Choroid plexus epithelial cell (primary cell): ENCODE results near the gene TCHHL1.

Experiments used
- DNase-seq: peaks from one replicate; pipeline ENCODE4 v3.0.0-alpha.2; 2010; ENCODE audit warnings: low read depth
- H3K4me3 ChIP-seq: 2 replicates; pipeline ENCODE4 v1.5.1; 2011; ENCODE audit warnings: low read depth, mild to moderate bottlenecking, control low read depth, low read length, moderate library complexity
- TF ChIP-seq, protein P1 (sequence below): conservative IDR thresholded peaks from 2 replicates; pipeline ENCODE4 v1.5.1; 2011; ENCODE audit warnings: low read depth, mild to moderate bottlenecking, control low read depth, inconsistent platforms, low read length, moderate library complexity

Gene TCHHL1

DNA sequence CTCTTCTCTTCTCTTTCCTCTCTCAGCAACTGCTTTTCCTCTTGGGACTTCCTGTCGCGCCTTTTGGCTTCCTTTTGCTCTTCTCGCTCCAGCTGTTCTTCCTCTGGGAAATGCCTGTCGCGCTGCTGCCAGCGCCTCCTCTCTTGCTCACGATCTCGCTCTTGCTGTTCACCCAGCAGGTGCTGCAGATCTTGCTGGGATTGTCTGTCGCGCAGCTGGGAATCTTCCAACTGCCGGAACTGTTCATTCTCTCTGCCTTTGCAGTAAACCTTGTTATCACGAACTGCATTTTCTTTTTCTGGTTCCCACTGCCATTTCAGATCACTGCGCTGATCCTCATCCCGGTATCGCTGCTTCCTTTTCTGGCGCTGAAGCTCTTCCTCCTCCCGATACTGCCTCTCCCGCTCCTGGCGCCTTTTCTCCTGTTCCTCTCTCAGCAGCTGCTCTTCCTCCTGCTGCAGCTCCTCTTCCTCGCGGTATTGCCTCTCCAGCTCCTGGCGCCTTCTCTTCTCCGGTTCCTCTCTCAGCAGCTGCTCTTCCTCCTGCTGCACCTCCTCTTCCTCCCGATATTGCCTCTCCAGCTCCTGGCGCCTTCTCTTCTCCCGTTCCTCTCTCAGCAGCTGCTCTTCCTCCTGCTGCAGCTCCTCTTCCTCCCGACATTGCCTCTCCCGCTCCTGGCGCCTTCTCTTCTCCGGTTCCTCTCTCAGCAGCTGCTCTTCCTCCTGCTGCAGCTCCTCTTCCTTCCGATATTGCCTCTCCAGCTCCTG is 20.6 kb upstream of the TCHHL1 start:
- H3K4me3 ChIP-seq = no peak overlapping the region
- TF ChIP-seq, protein P1, sequence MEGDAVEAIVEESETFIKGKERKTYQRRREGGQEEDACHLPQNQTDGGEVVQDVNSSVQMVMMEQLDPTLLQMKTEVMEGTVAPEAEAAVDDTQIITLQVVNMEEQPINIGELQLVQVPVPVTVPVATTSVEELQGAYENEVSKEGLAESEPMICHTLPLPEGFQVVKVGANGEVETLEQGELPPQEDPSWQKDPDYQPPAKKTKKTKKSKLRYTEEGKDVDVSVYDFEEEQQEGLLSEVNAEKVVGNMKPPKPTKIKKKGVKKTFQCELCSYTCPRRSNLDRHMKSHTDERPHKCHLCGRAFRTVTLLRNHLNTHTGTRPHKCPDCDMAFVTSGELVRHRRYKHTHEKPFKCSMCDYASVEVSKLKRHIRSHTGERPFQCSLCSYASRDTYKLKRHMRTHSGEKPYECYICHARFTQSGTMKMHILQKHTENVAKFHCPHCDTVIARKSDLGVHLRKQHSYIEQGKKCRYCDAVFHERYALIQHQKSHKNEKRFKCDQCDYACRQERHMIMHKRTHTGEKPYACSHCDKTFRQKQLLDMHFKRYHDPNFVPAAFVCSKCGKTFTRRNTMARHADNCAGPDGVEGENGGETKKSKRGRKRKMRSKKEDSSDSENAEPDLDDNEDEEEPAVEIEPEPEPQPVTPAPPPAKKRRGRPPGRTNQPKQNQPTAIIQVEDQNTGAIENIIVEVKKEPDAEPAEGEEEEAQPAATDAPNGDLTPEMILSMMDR = no peak
- no peak for DNase-seq

DNA sequence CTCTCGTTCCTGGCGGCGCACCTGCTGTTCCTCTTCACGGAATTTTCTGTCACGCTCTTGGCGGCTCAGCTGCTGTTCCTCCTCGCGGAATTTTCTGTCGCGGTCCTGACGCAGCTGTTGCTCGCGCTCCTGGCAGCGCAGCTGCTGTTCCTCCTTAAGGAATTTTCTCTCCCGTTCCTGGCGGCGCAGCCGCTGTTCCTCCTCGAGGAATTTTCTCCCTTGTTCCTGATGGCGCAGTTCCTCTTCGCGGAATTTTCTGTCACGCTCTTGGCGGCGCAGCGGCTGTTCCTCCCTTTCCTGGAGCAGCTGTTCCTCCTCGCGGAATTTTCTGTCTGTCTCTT is 20.0 kb upstream of the TCHHL1 start:
- DNase-seq = no peak
- TF ChIP-seq, protein P1 = no peak
- H3K4me3 ChIP-seq = no peak overlapping the region

DNA sequence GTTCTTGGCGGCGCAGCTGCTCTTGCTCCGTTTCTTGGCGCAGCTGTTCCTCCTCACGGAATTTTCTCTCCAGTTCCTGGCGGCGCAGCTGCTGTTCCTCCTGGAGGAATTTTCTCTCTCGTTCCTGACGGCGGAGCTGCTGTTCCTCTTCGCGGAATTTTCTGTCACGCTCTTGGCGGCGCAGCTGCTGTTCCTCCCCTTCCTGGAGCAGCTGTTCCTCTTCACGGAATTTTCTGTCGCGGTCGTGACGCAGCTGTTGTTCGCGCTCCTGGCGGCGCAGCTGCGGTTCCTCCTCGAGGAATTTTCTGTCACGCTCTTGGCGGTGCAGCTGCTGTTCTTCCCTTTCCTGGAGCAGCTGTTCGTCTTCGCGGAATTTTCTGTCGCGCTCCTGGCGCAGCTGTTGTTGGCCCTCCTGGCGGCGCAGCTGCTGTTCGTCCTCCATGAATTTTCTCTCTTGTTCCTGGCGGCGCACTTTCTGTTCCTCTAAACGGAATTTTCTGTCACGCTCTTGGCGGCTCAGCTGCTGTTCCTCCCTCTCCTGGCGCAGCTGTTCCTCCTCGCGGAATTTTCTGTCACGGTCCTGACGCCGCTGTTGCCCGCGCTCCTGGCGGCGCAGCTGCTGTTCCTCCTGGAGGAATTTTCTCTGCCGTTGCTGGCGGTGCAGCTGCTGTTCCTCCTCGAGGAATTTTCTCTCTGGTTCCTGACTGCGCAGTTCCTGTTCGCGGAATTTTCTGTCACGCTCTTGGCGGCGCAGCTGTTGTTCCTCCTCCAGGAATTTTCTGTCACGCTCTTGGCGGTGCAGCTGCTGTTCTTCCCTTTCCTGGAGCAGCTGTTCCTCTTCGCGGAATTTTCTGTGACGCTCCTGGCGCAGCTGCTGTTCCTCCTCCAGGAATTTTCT is 19.4 kb upstream of the TCHHL1 start:
- peak; percentile 2 for DNase-seq
- TF ChIP-seq, protein P1 = no peak
- no peak overlapping the region for H3K4me3 ChIP-seq

DNA sequence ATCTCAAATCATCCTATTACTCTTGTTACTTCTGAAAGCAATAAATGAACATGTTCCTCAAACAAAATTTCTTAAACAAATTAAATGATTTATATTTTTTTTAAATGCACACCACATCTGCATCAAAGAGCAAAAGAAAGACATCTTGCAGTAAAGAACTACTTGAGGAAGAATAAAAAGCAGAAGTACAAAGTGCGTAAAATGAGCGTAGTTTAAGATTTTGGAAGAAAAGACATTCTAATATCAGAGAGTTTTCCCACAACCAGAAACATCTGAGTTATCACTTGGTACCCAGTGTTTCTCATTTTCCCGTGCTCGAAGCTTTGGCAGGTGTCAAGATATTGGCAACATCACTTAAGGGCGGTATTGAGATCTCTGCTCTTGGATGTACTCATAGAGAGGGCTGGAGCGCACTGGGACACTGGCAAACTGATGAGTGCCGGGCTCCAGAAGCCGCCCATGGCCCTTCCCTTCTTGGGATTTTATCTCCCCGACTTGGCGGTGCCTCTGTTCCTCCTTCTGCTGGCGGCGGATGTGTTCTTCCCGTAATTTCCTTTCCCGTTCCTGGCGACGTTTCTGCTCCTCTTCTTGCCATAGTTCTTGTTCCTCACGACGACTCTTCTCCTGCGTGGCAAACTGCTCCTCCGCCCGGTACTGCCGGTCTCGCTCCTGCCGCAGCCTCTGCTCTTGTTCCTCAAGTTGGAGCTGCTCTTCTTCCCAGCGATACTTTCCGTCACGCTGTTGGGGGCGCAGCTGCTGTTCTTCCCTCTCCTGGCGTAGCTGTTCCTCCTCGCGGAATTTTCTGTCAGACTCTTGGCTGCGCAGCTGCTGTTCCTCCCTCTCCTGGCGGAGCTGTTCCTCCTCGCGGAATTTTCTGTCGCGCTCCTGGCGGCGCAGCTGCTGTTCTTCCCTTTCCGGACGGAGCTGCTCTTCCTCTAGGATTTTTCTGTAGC is 18.4 kb upstream of the TCHHL1 start:
- DNase-seq = no peak
- TF ChIP-seq, protein P1 = no peak
- H3K4me3 ChIP-seq = no peak overlapping the region

DNA sequence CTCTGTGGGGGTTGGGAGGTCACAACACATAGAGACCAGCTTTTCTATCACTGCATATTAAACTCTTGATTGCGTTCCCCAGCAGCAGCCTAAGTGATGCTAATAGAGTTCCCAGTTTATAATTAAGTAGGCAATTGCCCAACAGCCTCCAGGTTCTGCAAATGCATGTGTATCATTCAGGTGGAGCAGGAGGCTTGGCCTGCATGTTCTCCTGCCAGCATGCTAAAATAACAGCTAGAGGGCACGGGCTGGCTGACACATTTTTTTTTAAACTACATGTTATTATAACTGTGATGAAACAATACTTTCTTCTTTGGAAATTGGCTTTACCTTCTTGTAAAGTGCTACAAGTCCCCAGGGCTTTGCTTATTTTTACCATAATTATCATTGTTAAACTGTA is 16.0 kb upstream of the TCHHL1 start:
- DNase-seq = no peak
- no peak overlapping the region for H3K4me3 ChIP-seq
- TF ChIP-seq, protein P1 = no peak

DNA sequence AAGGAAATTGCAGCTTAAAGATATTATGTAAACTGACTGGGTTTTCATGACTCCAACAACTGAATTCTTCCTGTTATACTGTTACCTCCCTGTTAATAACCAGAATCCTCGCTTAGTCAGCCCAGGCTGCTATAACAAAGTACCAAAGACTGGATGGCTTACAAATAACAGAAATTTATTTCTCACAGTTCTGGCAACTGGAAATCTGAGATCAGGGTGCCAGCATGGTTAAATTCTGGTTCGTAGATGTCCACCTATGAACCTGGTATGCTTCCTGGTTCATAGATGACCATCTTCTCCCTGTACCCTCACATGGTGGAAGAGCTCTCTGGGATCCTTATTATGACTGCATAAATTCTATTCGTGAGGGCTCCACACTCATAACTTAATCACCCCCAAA is 8.1 kb upstream of the TCHHL1 start:
- DNase-seq = no peak
- TF ChIP-seq, protein P1 = no peak
- H3K4me3 ChIP-seq = no peak overlapping the region
